Gastroesophageal sphincter (tissue), 3 donors: ENCODE measurements around the gene ABCC1.

Experiments used
- EP300 ChIP-seq: sonication (generic); formaldehyde crosslinking; IDR thresholded peaks from one replicate; pipeline ENCODE4 v1.6.1; 2017; ENCODE audit warnings: antibody characterized with exemption, mild to moderate bottlenecking
- POLR2A ChIP-seq, 2 donors: fragments of 450-650 bp; IDR thresholded peaks; one replicate each; pipeline ENCODE4 v1.6.1; 2017; ENCODE audit warnings: antibody characterized with exemption in 2 of 2, mild to moderate bottlenecking in 2 of 2, moderate library complexity in 1 of 2
- POLR2AphosphoS5 ChIP-seq: sonication (generic); formaldehyde crosslinking; IDR thresholded peaks from one replicate; pipeline ENCODE4 v1.6.1; 2017; ENCODE audit warnings: antibody characterized with exemption
- TF ChIP-seq, protein P1 (sequence below), 4 experiments: fragments of 200-600 bp in 2 of 4; fragments of 450-650 bp in 2 of 4; sonication (generic) in 1 of 4; IDR thresholded peaks; one replicate each; pipeline ENCODE4 v1.5.1; 2017 to 2019; ENCODE audit warnings: antibody characterized with exemption in 4 of 4, mild to moderate bottlenecking in 2 of 4, moderate library complexity in 2 of 4

DNA sequence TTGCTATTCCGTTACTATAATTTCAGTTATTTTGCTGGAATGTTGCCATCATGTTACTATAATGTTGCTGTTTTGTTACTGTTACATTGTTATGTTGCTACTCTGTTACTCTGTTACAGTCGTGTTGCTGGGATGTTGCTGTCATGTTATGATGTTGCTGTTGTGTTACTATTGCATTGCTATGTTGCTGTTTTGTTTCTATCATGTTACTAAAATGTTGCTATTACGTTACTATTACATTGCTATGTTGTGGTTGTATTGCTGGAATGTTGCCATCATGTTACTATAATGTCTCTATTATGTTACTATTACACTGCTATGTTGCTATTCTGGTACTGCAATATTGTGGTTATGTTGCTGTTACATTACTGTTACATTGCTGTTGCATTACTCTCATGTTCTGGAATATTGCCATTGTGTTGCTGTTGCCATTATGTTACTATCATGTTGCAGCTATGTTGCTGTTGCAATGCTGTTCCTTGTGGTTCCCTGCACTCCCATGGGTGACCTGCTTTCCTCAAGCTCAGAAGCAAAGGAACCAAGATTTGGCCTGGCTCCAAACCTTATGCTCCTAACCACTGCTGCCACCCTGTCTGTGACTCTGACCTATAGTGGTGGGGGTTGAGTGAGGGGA is 209.4 kb downstream of the ABCC1 start:
- TF ChIP-seq EP300 (no peak), POLR2AphosphoS5 (no peak), POLR2A (IDR thresholded peaks at IDR 0.05) (no peak)
- TF ChIP-seq, protein P1, sequence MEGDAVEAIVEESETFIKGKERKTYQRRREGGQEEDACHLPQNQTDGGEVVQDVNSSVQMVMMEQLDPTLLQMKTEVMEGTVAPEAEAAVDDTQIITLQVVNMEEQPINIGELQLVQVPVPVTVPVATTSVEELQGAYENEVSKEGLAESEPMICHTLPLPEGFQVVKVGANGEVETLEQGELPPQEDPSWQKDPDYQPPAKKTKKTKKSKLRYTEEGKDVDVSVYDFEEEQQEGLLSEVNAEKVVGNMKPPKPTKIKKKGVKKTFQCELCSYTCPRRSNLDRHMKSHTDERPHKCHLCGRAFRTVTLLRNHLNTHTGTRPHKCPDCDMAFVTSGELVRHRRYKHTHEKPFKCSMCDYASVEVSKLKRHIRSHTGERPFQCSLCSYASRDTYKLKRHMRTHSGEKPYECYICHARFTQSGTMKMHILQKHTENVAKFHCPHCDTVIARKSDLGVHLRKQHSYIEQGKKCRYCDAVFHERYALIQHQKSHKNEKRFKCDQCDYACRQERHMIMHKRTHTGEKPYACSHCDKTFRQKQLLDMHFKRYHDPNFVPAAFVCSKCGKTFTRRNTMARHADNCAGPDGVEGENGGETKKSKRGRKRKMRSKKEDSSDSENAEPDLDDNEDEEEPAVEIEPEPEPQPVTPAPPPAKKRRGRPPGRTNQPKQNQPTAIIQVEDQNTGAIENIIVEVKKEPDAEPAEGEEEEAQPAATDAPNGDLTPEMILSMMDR (IDR thresholded peaks at IDR 0.05): no peak
